KOPT-K1 (cell line): ENCODE measurements around the gene TRDMT1.

Experiments
- H3K27ac ChIP-seq: fragments of 200-600 bp; sonication (generic); 2 replicates; pipeline ENCODE4 v1.5.1; 2016; ENCODE audit warnings: antibody characterized with exemption, mild to moderate bottlenecking, low read depth, low read length; ENCODE audit not compliant: poor library complexity, severe bottlenecking
- H3K36me3 ChIP-seq: fragments of 200-600 bp; sonication (generic); 2 replicates; pipeline ENCODE4 v1.5.1; 2017; ENCODE audit warnings: antibody characterized with exemption, mild to moderate bottlenecking, low read length, moderate library complexity; ENCODE audit not compliant: insufficient read depth
- H3K9me3 ChIP-seq: fragments of 200-600 bp; sonication (generic); 2 replicates; pipeline ENCODE4 v1.5.1; 2017; ENCODE audit warnings: antibody characterized with exemption, low read length, mild to moderate bottlenecking; ENCODE audit not compliant: insufficient read depth, poor library complexity, severe bottlenecking

Gene TRDMT1

GRCh38 chr10:17222329-17222728, 20.9 kb upstream of the TRDMT1 start:
- Histone ChIP-seq H3K9me3 (no peaks in the 10 kb centered on the region), H3K36me3 (no peaks in the 10 kb centered on the region), H3K27ac (no peak overlapping the region)

- Histone ChIP-seq H3K27ac (no peak overlapping the region), H3K9me3 (no peaks in the 10 kb centered on the region), H3K36me3 (no peaks in the 10 kb centered on the region)
Observed at GRCh38 chr10:17220652-17221100, 19.2 kb upstream of the TRDMT1 start.

GRCh38 chr10:17219024-17219423, 17.6 kb upstream of the TRDMT1 start:
- H3K27ac ChIP-seq: no peak overlapping the region
- H3K36me3 ChIP-seq: no peaks in the 10 kb centered on the region
- H3K9me3 ChIP-seq: no peaks in the 10 kb centered on the region

- no peak overlapping the region for H3K27ac ChIP-seq
- H3K36me3 ChIP-seq: no peaks in the 10 kb centered on the region
Observed at GRCh38 chr10:17217631-17218232, 16.3 kb upstream of the TRDMT1 start.

GRCh38 chr10:17216901-17217395, 15.5 kb upstream of the TRDMT1 start:
- Histone ChIP-seq H3K27ac (no peak overlapping the region), H3K9me3 (no peaks in the 10 kb centered on the region), H3K36me3 (no peaks in the 10 kb centered on the region)

More at GRCh38 chr10:17217631-17218232, 16.3 kb upstream of the TRDMT1 start:
- no peaks in the 10 kb centered on the region for H3K9me3 ChIP-seq

- Histone ChIP-seq H3K9me3 (no peaks in the 10 kb centered on the region), H3K27ac (no peak overlapping the region), H3K36me3 (no peaks in the 10 kb centered on the region)
Observed at GRCh38 chr10:17216217-17216900, 14.9 kb upstream of the TRDMT1 start.

GRCh38 chr10:17215782-17216122, 14.3 kb upstream of the TRDMT1 start:
- H3K27ac ChIP-seq: no peak overlapping the region
- H3K36me3 ChIP-seq: no peaks in the 10 kb centered on the region
- H3K9me3 ChIP-seq: no peaks in the 10 kb centered on the region

GRCh38 chr10:17214971-17215781, 13.7 kb upstream of the TRDMT1 start:
- H3K9me3 ChIP-seq: no peaks in the 10 kb centered on the region
- no peaks in the 10 kb centered on the region for H3K36me3 ChIP-seq
- no peak overlapping the region for H3K27ac ChIP-seq

- Histone ChIP-seq H3K9me3 (no peaks in the 10 kb centered on the region), H3K27ac (no peak overlapping the region), H3K36me3 (no peaks in the 10 kb centered on the region)
Observed at GRCh38 chr10:17214526-17214925, 13.1 kb upstream of the TRDMT1 start.

GRCh38 chr10:17213646-17214349, 12.3 kb upstream of the TRDMT1 start:
- H3K9me3 ChIP-seq: no peaks in the 10 kb centered on the region
- H3K27ac ChIP-seq: no peak overlapping the region
- no peaks in the 10 kb centered on the region for H3K36me3 ChIP-seq

GRCh38 chr10:17212802-17213221, 11.3 kb upstream of the TRDMT1 start:
- no peak overlapping the region for H3K27ac ChIP-seq
- no peaks in the 10 kb centered on the region for H3K36me3 ChIP-seq
- no peaks in the 10 kb centered on the region for H3K9me3 ChIP-seq

- H3K9me3 ChIP-seq: no peaks in the 10 kb centered on the region
- no peaks in the 10 kb centered on the region for H3K36me3 ChIP-seq
- no peak overlapping the region for H3K27ac ChIP-seq
Observed at GRCh38 chr10:17210361-17210760, 8.9 kb upstream of the TRDMT1 start.

GRCh38 chr10:17209881-17210280, 8.4 kb upstream of the TRDMT1 start:
- Histone ChIP-seq H3K36me3 (no peaks in the 10 kb centered on the region), H3K27ac (no peak overlapping the region), H3K9me3 (no peaks in the 10 kb centered on the region)

GRCh38 chr10:17209302-17209701, 7.8 kb upstream of the TRDMT1 start:
- Histone ChIP-seq H3K9me3 (no peaks in the 10 kb centered on the region), H3K27ac (no peak overlapping the region), H3K36me3 (no peaks in the 10 kb centered on the region)

GRCh38 chr10:17208476-17208875, 7.0 kb upstream of the TRDMT1 start:
- Histone ChIP-seq H3K9me3 (no peaks in the 10 kb centered on the region), H3K36me3 (no peaks in the 10 kb centered on the region), H3K27ac (no peak overlapping the region)
